Esophagus (tissue), 2 donors: ENCODE data around the gene TP53BP2. TPM values are rescaled to one million over a fixed set of nuclear protein-coding genes. Genes with fewer than 3 reads are reported as not detected.
"Not testable (repeated sequence)": the region's sequence is repeated elsewhere in the genome, so short reads cannot be mapped to it uniquely, and the experiment has no call there.

Experiments used
- H3K27ac ChIP-seq, 2 donors: one replicate each; pipeline ENCODE4 v1.5.1; 2013; ENCODE audit warnings: low read depth in 2 of 2, mild to moderate bottlenecking in 2 of 2, inconsistent platforms in 1 of 2, low read length in 1 of 2, moderate library complexity in 1 of 2
- H3K27me3 ChIP-seq, 2 donors: one replicate each; pipeline ENCODE4 v1.6.1; 2013; ENCODE audit warnings: low read length in 2 of 2, control low read depth in 1 of 2, mild to moderate bottlenecking in 1 of 2; ENCODE audit not compliant: insufficient read depth in 2 of 2, control insufficient read depth in 1 of 2
- H3K36me3 ChIP-seq, 2 donors: one replicate each; pipeline ENCODE4 v1.6.1; 2013; ENCODE audit warnings: low read length in 1 of 2; ENCODE audit not compliant: control insufficient read depth in 2 of 2, insufficient read depth in 2 of 2
- H3K4me1 ChIP-seq, 2 donors: one replicate each; pipeline ENCODE4 v1.6.1; 2013; ENCODE audit warnings: low read length in 1 of 2; ENCODE audit not compliant: control insufficient read depth in 2 of 2, insufficient read depth in 2 of 2
- H3K4me3 ChIP-seq, 2 donors: one replicate each; pipeline ENCODE4 v1.5.1; 2013; ENCODE audit warnings: low read length in 2 of 2, mild to moderate bottlenecking in 2 of 2, low read depth in 1 of 2, moderate library complexity in 1 of 2
- H3K9me3 ChIP-seq, 2 donors: one replicate each; pipeline ENCODE4 v1.6.1; 2013; ENCODE audit warnings: mild to moderate bottlenecking in 2 of 2, low read depth in 1 of 2, low read length in 1 of 2, moderate library complexity in 1 of 2; ENCODE audit not compliant: control insufficient read depth in 2 of 2, insufficient read depth in 1 of 2
- WGBS, 2 donors: extraction: QIAGEN DNeasy Blood & Tissue Kit; methylation state at CpG; one replicate each; pipeline ENCODE4 v1.1.7; 2013; 5-methylcytosine and 5-hydroxymethylcytosine counted together
- polyA plus RNA-seq, 2 donors: library from polyadenylated mRNA; stranded (reverse); fragments of 200-250 nt; gene quantifications; one replicate each; pipeline ENCODE4 v1.2.3, GENCODE V29; 2013
- donor health status: healthy with polysubstance abuse.
- donor health status: Bipolar disorder and iron deficiency.

Gene TP53BP2
- polyA plus RNA-seq, 2 donors: 12.6 to 18.7 TPM

DNA sequence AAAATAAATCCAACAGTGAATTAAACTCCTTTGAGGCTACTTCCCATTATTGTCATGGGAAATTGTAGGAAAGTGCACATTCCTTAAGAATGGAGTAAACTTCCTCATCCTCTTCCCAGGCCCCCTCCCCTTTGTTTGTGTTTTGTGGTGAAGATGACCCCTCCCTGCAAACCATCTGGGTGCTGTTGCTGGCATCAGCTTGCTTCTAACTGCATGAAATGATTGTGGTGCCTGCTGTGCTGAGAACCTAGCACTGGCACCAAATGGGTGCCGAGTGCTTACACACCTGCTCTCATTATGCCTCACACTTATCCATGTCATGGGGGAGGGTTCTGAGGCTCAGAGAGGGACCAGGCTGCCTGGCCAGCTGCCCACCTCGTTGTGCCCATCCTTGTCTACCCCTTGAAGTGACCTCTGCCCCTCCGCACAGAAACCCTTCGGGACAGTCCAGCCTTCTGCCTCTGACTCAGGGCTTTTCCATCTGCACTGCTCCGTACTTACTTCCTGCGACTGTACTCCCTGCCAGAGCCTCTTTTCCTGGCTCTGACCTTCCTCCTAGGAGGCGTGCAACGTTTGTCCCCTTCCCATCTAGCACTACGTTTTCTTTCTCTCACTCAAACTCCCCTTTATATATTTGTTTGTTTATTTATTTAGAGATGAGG lies 102.8 kb downstream of the TP53BP2 start:
- Histone ChIP-seq H3K36me3 (peaks cover 10 to 33% of the 10 kb centered on the region in 2 donors), H3K4me3 (no peak overlapping the region), H3K27ac (no peak overlapping the region), H3K4me1 (peaks cover 0 to 4% of the 10 kb centered on the region in 2 donors), H3K9me3 (no peaks in the 10 kb centered on the region), H3K27me3 (no peaks in the 10 kb centered on the region)
- WGBS, 2 donors: 72 to 78% methylated on average over 9 of the region's 9 CpGs

DNA sequence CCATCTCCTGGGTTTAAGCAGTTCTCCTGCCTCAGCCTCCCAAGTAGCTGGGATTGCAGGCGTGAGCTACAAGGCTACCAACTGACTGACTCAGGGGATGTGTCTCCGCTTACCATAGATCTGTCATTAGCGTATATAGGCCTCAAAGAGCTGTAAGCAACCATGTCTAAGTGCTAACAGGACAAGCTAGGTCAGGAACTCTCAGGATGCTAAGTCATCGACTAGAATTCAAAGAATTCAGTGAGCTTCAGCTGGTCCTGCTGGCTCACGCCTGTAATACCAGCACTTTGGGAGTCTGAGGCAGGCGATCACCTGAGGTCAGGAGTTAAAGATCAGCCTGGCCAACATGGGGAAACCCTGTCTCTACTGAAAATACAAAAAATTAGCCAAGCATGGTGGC lies 103.9 kb downstream of the TP53BP2 start:
- Histone ChIP-seq H3K4me1 (peaks cover 2 to 4% of the 10 kb centered on the region in 2 donors), H3K36me3 (peaks cover 5 to 30% of the 10 kb centered on the region in 2 donors), H3K9me3 (no peaks in the 10 kb centered on the region), H3K27ac (peak overlapping the region in 1 of 2 donors; percentile 5), H3K27me3 (no peaks in the 10 kb centered on the region), H3K4me3 (no peak overlapping the region)
- 79 to 89% methylated on average over 6 of the region's 6 CpGs for WGBS, 2 donors

DNA sequence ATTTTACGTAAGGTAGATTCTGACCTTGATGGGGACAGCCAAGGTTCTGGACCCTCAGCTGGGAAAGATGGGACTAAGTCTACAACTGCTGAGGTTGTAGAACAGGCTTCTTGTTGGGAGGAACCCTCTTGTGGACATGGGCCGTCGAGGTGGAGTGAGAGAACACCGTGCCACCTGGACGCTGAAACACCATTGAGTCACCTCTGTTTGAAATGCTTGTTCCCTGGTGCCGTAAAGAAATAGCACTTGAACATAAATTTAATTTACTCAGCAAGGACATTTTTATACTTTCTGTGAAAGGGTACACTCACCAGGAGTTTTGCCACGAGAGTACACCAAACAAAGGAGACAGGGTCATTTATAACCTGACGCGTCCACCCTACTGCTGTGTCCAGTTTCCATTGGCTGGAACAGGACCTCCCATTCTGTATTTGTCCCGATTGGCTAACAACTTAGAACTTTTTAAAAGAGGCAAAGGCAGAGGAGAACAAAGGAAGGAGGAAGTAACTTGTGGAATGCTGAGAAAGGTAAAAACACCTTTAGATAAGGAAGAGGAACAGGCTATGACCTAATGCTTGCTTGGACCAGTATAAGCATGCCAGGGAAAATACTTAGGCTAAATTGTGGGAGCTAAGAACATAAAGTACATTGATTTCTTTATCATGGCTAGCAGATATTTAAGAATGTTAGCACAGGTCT lies 105.6 kb downstream of the TP53BP2 start:
- H3K27ac ChIP-seq: peak overlapping the region; percentile 72 to 93
- not testable (repeated sequence) for H3K4me1 ChIP-seq, H3K9me3 ChIP-seq, H3K4me3 ChIP-seq, H3K27me3 ChIP-seq
- 55 to 60% methylated on average over 10 of the region's 10 CpGs for WGBS, 2 donors
- peaks cover 3 to 24% of the 10 kb centered on the region in 2 donors for H3K36me3 ChIP-seq

DNA sequence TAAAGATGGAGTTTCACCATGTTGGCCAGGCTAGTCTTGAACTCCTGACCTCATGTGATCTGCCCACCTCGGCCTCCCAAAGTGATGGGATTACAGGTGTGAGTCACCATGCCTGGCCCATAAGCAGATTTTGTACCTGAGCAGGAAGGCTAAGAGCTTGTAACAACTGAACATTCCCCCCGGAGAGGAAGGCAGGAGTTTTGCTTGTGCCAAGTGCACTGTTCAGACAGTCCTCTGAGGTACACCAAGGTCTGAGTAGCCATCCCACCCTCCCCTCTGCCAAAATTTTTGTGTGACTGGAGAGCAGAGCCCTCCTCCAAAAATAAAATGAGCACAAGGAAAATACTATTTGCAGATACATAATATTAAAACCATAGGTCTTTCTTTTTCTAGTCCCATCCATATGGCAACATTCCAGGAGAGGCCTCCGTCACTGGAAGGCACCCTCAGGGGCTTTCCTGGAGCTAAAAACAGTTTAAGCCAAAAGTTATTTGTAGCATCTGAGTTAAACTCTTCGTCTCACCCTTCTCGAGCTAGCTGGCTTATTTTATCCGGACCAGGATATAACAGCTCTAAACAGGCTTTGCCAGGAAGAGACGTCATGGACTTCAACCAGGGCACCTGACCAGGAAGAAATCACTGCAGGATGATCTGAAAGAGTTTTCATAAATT lies 106.2 kb downstream of the TP53BP2 start:
- Histone ChIP-seq H3K9me3 (no peaks in the 10 kb centered on the region), H3K36me3 (peaks cover 0 to 22% of the 10 kb centered on the region in 2 donors), H3K27ac (peak overlapping the region; percentile 72 to 93), H3K27me3 (no peaks in the 10 kb centered on the region), H3K4me1 (peaks cover 2 to 4% of the 10 kb centered on the region in 2 donors), H3K4me3 (no peak overlapping the region)
- 30 to 37% methylated on average over 7 of the region's 7 CpGs for WGBS, 2 donors

DNA sequence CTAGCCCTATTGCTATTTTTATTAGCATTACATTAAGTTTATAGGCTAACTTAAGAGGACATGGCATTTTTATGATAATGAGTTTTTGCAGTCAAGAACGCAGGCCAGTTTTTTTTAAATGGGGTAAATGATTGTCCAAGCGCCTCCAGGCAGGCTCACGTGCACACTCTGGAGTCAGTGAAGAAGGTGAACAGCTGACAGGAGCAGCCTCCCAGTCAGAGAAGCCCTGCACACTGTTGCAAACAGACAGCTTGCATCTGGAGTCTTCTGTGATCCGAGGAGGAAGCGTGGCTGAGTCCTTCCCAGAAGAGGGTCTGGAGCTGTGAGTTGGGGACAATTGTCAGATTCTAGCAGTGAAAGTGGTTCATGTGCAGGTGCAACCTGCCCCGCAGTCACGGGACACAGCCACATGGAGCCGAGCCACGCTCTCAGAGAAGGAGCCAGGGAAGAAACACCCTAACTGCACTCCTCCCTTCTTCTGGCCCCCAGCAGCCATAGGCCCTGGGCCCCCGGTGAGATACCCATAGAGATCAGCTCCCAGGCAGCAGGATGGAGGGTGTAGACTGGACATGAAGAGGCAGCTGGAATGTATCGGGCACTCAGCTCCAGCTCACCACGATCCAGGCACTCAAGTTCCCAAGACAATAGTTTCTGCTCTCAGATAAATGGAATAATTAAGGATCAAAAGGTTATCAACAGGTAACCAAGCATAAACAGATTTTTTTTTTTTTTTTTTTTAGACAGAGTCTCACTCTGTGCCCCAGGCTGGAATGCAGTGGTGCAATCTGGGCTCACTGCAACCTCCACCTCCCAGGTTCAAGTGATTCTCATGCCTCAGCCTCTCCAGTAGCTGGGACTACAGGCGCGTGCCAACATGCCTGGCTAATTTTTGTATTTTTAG lies 107.0 kb downstream of the TP53BP2 start:
- Histone ChIP-seq H3K4me3 (no peak overlapping the region), H3K27me3 (no peaks in the 10 kb centered on the region), H3K4me1 (peaks cover 4 to 5% of the 10 kb centered on the region in 2 donors), H3K36me3 (peaks cover 0 to 21% of the 10 kb centered on the region in 2 donors), H3K9me3 (no peaks in the 10 kb centered on the region), H3K27ac (peak overlapping the region; percentile 75 to 93)
- 58 to 73% methylated on average over 14 of the region's 14 CpGs for WGBS, 2 donors

DNA sequence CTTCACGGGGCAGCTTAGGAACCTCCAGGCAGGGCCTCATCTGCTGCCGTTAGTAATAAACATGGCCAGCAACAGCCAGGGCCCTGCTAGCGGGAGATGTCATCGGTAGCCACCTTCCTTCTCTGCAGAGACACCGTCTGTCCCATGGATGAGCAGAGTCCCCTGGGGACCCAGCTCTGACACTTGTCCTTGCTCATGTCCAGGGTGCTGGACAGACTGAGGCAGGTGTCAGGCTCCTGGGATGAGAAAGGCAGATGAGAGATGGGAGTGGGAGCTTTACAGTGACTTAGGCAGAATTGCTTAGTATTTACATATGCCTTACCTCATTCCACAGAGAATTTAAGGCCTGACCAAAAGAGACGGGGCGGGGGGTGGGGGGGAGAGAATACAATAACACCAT lies 108.4 kb downstream of the TP53BP2 start:
- WGBS, 2 donors: 74 to 76% methylated on average over 7 of the region's 7 CpGs
- Histone ChIP-seq H3K27ac (peak overlapping the region in 1 of 2 donors; percentile 14), H3K9me3 (no peaks in the 10 kb centered on the region), H3K27me3 (no peaks in the 10 kb centered on the region), H3K4me3 (no peak overlapping the region), H3K4me1 (peaks cover 4 to 9% of the 10 kb centered on the region in 2 donors), H3K36me3 (peaks cover 0 to 17% of the 10 kb centered on the region in 2 donors)

DNA sequence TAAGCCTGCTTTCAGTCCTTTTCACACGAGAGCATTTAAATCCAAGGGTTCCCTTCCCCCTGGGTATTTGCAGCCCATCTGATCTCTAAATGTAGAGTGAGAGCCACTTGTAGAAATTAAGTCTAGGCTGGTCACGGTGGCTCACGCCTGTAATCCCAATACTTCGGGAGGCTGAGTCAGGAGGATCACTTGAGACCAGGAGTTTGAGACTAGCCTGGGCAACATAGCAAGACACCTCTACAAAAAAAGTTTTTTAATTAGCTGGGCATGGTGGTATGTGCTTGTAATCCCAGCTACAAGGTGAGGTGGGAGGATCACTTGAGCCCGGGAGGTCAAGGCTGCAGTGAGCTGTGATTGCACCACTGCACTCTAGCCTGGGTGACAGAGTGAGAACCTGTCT lies 109.1 kb downstream of the TP53BP2 start:
- Histone ChIP-seq H3K4me1 (peaks cover 4 to 12% of the 10 kb centered on the region in 2 donors), H3K36me3 (peaks cover 0 to 17% of the 10 kb centered on the region in 2 donors)
- H3K4me3 ChIP-seq, H3K27ac ChIP-seq, H3K9me3 ChIP-seq, H3K27me3 ChIP-seq: not testable (repeated sequence)
- WGBS, 2 donors: 97 to 98% methylated on average over 5 of the region's 5 CpGs

DNA sequence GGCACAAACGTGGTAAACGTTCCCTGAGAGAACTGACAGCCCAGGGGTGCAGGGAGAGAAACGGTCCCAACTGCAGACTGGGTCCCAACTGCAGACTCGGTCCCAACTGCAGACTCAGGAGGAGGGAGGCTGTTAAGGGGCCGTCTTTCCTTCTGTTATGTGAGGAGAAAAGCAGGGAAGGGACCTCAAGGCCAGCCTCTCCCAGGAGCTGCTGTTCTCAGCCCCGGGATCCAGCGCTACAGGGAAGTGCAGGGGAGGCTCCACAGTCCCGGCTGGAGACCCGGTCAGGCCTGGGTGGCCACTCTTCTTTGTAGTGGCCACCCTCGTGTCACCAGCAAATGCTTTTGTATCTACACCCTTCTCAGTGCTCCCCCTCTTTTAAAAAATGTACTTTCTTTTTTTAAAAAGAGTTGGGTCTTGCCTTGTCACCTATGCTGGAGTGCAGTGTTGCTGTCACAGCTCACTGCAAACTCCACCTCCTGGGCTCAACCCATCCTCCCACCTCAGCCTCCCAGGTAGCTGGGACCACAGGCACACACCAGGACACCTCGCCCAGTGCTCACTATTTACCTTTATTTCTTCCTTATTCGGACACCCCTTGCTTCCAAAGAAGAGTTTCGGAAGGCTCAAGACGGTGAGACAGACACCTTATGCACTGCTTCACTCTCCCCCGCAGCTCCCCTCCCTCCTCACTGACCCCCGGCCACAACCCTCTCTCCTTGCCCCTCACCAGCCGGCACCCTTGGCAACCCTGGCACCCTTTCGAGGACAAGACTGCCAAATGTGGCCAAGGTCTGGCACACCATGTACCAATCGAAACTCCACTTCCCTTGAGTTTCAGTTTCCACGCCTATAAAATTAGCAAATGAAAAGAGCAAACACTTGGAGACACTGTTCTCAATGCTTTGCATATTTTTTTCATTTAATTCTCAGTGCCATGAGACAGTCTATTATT lies 111.6 kb downstream of the TP53BP2 start:
- 71 to 72% methylated on average over 20 of the region's 20 CpGs for WGBS, 2 donors
- H3K9me3 ChIP-seq: no peaks in the 10 kb centered on the region
- H3K27ac ChIP-seq: peak overlapping the region in 1 of 2 donors; percentile 24
- no peaks in the 10 kb centered on the region for H3K27me3 ChIP-seq
- H3K4me3 ChIP-seq: no peak overlapping the region
- peaks cover 0 to 23% of the 10 kb centered on the region in 2 donors for H3K36me3 ChIP-seq
- peaks cover 7 to 16% of the 10 kb centered on the region in 2 donors for H3K4me1 ChIP-seq
